CD4-positive, alpha-beta T cell treated with Interleukin-6 at 100 ng/mL for 8 hours (primary cell): ENCODE data around the gene ZNF329.

Experiments used
- DNase-seq: peaks from one replicate; pipeline ENCODE4 v3.0.0-alpha.2; 2020; ENCODE audit warnings: mixed read lengths, low spot score

Gene ZNF329

GRCh38 chr19:58118979-58119733, 31.4 kb downstream of the ZNF329 start:
- no peak for DNase-seq

- no peak for DNase-seq
Observed at GRCh38 chr19:58117841-58118575, 32.6 kb downstream of the ZNF329 start.

- DNase-seq = no peak
Observed at GRCh38 chr19:58108546-58108817, 42.1 kb downstream of the ZNF329 start.

- no peak for DNase-seq
Observed at GRCh38 chr19:58107778-58108545, 42.6 kb downstream of the ZNF329 start.

GRCh38 chr19:58098682-58098998, 51.9 kb downstream of the ZNF329 start:
- DNase-seq = no peak

GRCh38 chr19:58097781-58098681, 52.6 kb downstream of the ZNF329 start, which contains the start of gene ZSCAN18:
Gene ZSCAN18, minus strand, starts transcription at chr19:58098231. Its CDS starts 7,964 bp downstream, at chr19:58090267.
- DNase-seq = peak; percentile 96

- DNase-seq = no peak
Observed at GRCh38 chr19:58097349-58097748, 53.2 kb downstream of the ZNF329 start.

- DNase-seq = no peak
Observed at GRCh38 chr19:58096884-58097283, 53.7 kb downstream of the ZNF329 start.

GRCh38 chr19:58095328-58095727, 55.3 kb downstream of the ZNF329 start:
- DNase-seq = no peak

- DNase-seq = no peak
Observed at GRCh38 chr19:58093071-58093470, 57.5 kb downstream of the ZNF329 start.

GRCh38 chr19:58091251-58091995, 59.2 kb downstream of the ZNF329 start:
- no peak for DNase-seq

- DNase-seq = no peak
Observed at GRCh38 chr19:58089846-58090245, 60.7 kb downstream of the ZNF329 start.

- no peak for DNase-seq
Observed at GRCh38 chr19:58088521-58089052, 62.0 kb downstream of the ZNF329 start.

GRCh38 chr19:58086825-58087710, 63.5 kb downstream of the ZNF329 start:
- DNase-seq = no peak

- no peak for DNase-seq
Observed at GRCh38 chr19:58085348-58085875, 65.2 kb downstream of the ZNF329 start.

- no peak for DNase-seq
Observed at GRCh38 chr19:58084596-58085347, 65.8 kb downstream of the ZNF329 start.

- DNase-seq = no peak
Observed at GRCh38 chr19:58083021-58083420, 67.6 kb downstream of the ZNF329 start.

- DNase-seq = no peak
Observed at GRCh38 chr19:58079792-58080191, 70.8 kb downstream of the ZNF329 start.
